Measurements from ENCODE around the gene MAPK8. TPM values are rescaled to one million over a fixed set of nuclear protein-coding genes. Genes with fewer than 3 reads are reported as not detected.
A peak's percentile ranks its signal among the peaks of the same experiment; 100 is the strongest.

MAPK8 gene
- total RNA-seq, 2 experiments from 2014 or later = 44.2 to 45.4 TPM

DNA sequence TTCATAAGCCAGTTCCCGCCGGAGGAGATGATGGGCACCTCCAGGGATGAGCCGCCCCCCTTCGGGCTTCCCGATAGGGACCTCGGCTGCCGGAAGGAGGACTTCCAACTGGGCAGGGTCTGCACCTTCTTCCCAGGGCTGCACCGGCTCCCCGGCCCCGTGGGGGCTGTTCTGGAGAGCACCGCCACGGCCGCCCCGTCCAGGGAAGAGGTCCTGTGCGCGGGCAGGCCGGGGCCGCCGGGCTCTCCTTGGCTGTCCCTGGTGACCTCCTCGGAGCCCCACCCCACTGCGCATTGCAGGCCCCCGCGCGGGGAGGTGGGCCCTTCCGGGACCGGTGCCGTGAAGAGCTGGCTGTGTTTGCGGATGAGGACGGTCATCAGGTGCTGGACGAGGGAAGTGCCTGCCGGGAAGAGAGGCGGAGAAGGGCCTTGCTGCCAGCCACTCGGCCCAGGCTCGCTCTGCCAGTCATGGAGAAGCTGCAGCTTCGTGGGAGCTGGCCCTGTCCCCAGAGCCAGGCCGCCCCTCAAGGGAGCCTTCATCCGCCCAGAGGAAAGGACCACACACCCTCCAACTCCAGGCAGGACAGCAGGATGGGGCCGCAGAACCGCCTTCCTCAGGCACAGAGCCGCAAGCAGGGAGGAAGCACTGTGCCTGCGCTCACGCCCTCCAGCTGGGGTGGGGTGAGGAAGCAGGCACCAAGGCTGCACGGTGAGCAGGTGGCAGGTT lies 144.4 kb downstream of the MAPK8 start:
- no peaks in the 10 kb centered on the region for H3K36me3 Mint-ChIP-seq
- H3K27ac Mint-ChIP-seq = no peak overlapping the region
- H3K9me3 Mint-ChIP-seq = no peaks in the 10 kb centered on the region
- H3K27me3 Mint-ChIP-seq = no peaks in the 10 kb centered on the region
- ChIA-PET POLR2A (no interaction called here), CTCF (no interaction called here)
- H3K4me1 Mint-ChIP-seq (ENCODE audit: low read depth) = no peaks in the 10 kb centered on the region
- H3K4me3 Mint-ChIP-seq = no peak overlapping the region
- intact Hi-C loops (cut with micrococcal nuclease) = no loop called here
- DNase-seq = no peak

DNA sequence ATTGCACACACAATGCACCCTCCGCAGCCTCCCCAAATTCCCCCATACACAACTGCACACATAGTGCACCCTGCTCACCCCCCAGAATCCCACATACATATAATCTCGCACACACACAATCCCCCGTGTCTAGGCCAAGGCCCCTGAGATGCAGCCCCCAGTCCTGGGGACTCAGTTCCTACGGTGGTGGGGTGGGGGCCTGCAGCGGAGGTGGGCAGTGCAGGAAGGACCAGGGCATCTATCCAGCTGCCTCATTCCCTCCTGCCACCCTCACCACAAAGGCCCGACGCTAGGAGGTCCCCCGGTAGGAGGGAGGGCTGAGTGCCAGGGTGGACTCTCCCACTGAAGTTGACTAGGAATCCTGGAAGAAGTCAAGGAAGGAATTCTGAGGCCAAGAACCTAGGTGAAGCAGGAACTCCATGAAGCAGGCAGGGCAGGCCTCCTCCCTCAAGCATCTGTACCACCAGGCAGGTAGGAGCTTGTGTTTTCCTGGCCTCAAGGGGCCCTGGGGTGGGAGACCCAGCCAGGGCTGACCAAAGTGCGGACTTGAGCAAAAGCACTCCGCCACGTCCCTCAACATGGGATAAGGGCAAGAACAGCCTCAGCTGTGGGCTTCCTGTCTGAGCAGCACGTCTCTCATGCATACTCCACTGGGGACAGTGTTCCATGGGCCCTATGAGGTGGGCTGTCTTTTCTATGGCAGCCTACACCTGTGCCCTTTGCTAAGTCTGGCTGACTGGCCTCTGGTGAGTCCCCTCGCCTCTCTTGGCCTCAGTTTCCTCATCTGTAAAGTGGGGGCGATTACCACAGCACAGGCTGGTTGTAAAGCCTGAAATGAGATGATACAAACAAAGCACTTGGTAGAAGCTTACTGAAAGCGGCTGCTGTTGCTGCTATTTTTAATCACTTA lies 145.7 kb downstream of the MAPK8 start:
- ChIA-PET CTCF (no interaction called here), POLR2A (no interaction called here)
- peak; percentile 6 for DNase-seq
- Mint-ChIP-seq H3K4me3 (no peak overlapping the region), H3K36me3 (no peaks in the 10 kb centered on the region), H3K27ac (no peak overlapping the region), H3K9me3 (no peaks in the 10 kb centered on the region), H3K4me1 (ENCODE audit: low read depth) (no peaks in the 10 kb centered on the region), H3K27me3 (no peaks in the 10 kb centered on the region)
- intact Hi-C loops (cut with micrococcal nuclease) = no loop called here

DNA sequence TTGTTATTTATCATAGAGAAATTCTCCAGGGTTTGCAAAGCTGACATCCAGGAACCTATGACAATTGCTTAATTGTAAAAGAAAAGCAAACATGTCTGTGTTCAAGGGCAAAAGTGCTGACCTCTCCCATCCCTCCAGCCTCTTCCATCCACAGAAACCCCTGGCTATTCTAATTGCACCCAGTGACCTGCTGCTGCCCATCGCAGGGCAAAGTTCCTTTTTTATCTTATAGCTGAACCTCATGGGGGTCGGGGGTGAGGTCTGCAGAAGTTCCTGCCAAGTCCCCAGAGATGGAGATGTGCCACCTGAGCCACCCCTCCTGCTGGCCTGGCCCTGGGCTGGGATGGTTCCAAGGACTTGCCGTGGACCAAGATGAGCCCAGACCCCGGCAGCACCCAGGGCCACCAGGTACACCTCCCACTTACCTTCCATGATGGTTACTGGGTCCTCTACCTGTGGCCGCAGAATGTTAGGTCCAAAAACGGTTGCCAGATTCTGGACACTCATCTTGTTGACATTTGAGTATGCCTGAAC lies 146.5 kb downstream of the MAPK8 start:
- CTCF ChIA-PET = no interaction called here
- H3K27ac Mint-ChIP-seq = no peak overlapping the region
- H3K27me3 Mint-ChIP-seq = no peaks in the 10 kb centered on the region
- no peak overlapping the region for H3K4me3 Mint-ChIP-seq
- no peak for DNase-seq
- intact Hi-C loops (cut with micrococcal nuclease) = no loop called here
- POLR2A ChIA-PET = no interaction called here
- no peaks in the 10 kb centered on the region for H3K4me1 Mint-ChIP-seq (ENCODE audit: low read depth)
- no peaks in the 10 kb centered on the region for H3K36me3 Mint-ChIP-seq
- no peaks in the 10 kb centered on the region for H3K9me3 Mint-ChIP-seq

DNA sequence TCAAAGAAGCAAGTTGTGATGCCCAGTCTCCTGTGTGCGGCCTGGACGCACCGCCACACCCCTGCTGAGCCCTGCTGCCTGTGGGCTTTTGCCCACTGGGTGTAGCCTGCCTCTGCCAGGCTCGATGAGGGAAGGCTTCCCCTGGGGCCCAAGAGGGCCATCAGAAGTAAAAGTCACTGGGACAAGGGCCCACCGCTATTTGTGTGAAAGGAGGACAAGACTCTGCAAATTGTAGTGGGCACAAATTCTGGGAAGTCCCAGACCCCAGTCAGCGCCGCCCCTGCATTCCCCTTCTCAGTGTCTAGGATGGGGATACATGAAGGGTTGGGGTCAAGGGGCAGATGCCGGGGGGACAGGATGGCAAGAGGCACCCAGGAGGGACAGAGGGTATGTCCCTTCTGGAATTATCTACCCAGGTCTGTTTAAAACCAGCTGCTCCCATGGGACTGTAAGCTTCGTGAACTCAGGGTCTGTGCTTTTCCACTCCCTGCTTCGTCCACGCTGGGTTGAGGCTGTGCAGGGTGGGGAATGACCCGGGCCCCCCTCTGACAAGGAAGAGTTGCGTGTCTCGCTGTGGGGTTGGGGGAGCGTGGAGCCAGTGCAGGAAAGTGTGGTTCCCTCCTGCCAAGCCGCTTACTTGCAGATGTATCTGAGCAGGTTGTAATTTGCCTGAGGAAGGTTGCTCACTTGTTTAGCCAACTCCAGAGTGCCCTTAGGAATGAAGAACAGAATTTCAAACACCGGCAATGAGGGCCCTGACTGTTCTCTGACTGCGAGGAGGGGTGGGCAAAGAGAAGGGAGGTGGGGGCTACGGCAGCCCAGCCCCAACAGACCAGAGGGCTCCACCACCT lies 147.2 kb downstream of the MAPK8 start:
- no peak for DNase-seq
- POLR2A ChIA-PET = no interaction called here
- Mint-ChIP-seq H3K9me3 (no peaks in the 10 kb centered on the region), H3K27ac (no peak overlapping the region), H3K27me3 (no peaks in the 10 kb centered on the region), H3K36me3 (no peaks in the 10 kb centered on the region), H3K4me1 (ENCODE audit: low read depth) (no peaks in the 10 kb centered on the region), H3K4me3 (no peak overlapping the region)
- intact Hi-C loops (cut with micrococcal nuclease) = no loop called here
- CTCF ChIA-PET = no interaction called here

DNA sequence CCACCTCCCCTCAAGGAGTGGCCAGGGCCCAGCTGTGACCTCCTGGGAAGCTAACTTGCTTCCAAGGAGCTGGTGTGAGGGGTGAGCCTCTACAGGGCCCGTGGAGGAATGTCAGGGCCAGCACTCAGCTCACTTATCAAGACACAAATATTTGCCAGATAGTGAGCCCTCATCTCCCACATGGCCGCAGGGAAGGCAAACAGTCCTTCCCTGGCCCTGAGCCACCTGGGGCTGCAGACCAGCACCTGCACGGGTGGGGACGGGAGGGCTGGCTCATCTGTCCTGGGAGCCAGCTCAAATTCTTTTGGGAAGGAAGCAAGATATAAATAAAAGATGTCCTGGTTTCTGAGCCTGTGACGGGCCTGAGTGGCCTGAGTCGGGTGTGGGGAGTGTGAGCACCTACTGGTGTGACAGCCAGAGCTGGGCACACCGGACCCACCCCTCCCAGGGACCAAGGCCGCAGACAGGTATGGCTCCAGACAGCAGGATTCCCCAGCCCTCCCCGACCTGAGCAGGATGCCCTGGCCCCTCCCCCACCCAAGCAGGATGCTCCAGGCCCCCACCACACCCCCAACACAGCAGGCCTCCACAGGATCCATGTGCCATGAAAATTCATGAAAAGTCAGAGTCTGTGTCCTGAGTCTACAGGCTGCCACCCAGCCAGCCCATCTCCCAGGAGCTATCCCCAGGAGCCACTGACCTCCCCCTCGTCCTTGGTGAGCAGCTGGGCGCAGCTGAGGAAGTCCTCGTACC lies 148.0 kb downstream of the MAPK8 start:
- Mint-ChIP-seq H3K36me3 (no peaks in the 10 kb centered on the region), H3K4me1 (ENCODE audit: low read depth) (no peaks in the 10 kb centered on the region), H3K9me3 (no peaks in the 10 kb centered on the region), H3K27me3 (no peaks in the 10 kb centered on the region), H3K27ac (no peak overlapping the region), H3K4me3 (no peak overlapping the region)
- POLR2A ChIA-PET = no interaction called here
- DNase-seq = peak; percentile 5
- intact Hi-C loops (cut with micrococcal nuclease) = no loop called here
- CTCF ChIA-PET = no interaction called here

DNA sequence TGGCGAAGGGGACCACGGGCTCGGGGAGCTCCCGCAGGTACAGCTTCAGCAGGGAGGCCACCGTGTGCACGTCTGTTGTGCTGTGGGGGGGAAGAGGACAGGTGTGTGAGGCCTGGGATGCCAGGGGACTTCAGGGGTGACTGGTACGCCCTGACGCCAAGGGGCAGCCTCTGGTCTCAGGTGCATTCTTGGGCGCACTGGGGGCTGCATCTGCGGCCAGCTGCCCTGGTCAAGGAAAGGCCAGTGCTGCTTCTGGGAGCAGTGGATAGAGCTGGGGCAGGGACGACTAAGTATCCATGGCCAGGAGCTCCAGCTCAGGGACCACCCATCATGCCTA lies 148.5 kb downstream of the MAPK8 start:
- no peaks in the 10 kb centered on the region for H3K36me3 Mint-ChIP-seq
- no peak overlapping the region for H3K27ac Mint-ChIP-seq
- H3K4me3 Mint-ChIP-seq = no peak overlapping the region
- intact Hi-C loops (cut with micrococcal nuclease) = no loop called here
- ChIA-PET POLR2A (no interaction called here), CTCF (no interaction called here)
- DNase-seq = peak; percentile 4
- no peaks in the 10 kb centered on the region for H3K9me3 Mint-ChIP-seq
- no peaks in the 10 kb centered on the region for H3K4me1 Mint-ChIP-seq (ENCODE audit: low read depth)
- H3K27me3 Mint-ChIP-seq = no peaks in the 10 kb centered on the region

DNA sequence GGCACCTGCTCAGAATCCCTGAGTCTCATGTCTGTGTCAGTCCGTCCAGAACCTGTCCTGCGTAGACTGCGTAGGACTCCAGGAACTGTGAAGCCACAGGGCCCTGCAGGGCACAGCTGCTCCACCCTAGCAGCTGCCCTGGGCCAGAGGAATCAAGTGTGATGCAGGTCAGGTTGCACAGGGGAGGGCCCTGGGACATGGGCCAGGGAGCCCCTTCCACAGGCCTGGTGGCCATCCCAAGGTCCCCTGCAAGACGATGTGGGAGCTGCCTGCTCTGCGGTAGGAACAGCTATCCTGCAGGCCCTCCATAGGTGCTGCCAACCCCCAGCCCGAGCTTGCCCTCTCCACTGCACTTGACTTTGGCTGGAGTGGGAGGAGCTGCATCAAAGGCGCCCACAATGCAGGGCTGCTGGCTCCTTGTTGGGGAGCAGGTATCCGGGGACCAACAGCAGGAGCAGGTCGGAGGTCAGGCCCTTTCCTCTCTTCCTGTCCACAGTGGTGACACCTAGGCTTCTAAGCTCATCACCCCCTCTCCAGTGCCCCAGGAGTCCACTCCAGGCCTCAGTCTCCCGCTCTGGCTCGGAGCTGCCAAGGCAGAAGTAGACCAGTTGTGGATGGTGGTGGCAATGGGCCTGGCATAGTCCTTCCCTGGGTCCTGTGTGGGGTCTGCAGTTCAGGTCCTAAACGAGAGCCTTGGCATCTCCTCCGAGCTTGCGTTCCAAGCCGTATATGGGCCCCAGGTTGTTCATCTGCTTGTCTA lies 149.1 kb downstream of the MAPK8 start:
- intact Hi-C loops (cut with micrococcal nuclease) = no loop called here
- no peak overlapping the region for H3K4me3 Mint-ChIP-seq
- ChIA-PET CTCF (no interaction called here), POLR2A (no interaction called here)
- peak; percentile 6 for DNase-seq
- H3K27me3 Mint-ChIP-seq = no peaks in the 10 kb centered on the region
- no peaks in the 10 kb centered on the region for H3K36me3 Mint-ChIP-seq
- H3K27ac Mint-ChIP-seq = no peak overlapping the region
- no peaks in the 10 kb centered on the region for H3K4me1 Mint-ChIP-seq (ENCODE audit: low read depth)
- H3K9me3 Mint-ChIP-seq = no peaks in the 10 kb centered on the region

DNA sequence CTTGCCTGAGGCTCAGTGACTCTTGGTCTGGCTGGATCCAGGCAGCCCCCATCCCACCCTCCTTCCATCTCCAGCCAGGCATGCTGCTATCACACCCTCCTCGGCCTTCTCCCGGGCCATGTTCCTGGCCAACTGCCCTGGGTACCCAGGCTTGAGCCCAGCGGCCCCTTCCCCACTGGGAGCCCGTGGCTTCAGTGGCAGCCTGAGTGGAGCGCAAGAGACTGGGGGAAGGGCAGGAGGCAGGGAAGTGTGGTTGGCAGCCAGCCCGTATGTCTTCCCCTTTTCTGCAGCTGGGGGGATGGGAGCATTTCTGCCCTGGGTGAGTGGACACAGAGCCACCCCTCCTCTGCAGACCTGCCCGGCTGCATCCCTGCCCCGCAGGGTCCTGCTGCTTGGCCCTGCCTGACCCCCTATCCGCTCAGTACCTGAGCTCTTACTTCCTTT lies 149.9 kb downstream of the MAPK8 start:
- intact Hi-C loops (cut with micrococcal nuclease) = no loop called here
- DNase-seq = no peak
- POLR2A ChIA-PET = no interaction called here

DNA sequence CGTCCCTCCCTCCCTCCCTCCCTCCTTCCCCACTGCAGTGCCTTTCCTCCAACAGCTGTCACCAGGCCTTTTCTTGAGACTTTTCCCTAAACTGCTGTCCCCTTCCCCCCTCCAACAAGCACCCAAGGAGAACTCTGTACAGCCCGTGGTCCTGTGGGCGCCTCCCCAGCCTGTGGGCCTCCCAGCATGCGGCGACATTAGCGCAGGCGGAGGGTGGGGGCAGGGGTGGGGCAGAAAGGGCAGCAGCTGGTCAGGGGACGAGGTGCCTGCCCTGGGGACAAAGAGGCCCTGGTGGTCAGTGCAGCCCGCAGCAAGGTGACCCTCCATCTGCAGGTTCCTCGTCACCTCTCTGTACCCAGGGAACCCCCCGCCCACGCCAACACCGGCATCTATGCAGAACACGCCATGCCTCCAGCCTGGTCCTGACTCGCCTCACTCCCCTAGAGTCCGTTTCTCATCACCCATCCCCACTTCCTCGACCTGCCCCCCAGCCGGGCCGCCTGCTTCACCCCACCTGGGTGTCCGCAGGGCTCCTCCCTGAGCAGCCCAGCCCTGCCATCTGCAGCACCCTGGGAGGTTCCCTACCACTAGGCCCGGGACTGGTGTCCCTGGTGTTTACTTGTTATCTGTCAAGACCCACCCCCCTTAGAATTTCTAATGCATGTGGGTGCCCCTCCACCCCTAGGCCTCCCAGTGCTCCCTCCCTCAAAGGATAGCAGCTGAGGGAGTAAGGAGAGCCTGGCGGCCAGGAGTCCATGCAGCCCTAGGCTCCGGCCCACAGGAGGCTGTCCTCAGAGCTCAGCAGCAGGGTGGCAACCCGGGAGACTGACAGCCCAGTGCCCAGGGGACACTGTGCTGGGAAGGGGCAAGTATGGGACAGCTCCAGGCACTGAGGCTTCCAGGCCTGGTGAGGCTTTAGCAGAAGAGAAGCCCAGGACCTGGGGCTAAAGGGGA lies 150.6 kb downstream of the MAPK8 start:
- intact Hi-C loops (cut with micrococcal nuclease) = no loop called here
- Mint-ChIP-seq H3K27me3 (no peaks in the 10 kb centered on the region), H3K9me3 (no peaks in the 10 kb centered on the region), H3K4me1 (ENCODE audit: low read depth) (no peaks in the 10 kb centered on the region), H3K36me3 (no peaks in the 10 kb centered on the region), H3K27ac (no peak overlapping the region), H3K4me3 (no peak overlapping the region)
- no peak for DNase-seq
- ChIA-PET POLR2A (no interaction called here), CTCF (no interaction called here)

More for the DNA sequence above, 149.9 kb downstream of the MAPK8 start:
- Mint-ChIP-seq H3K4me1 (ENCODE audit: low read depth) (no peaks in the 10 kb centered on the region), H3K27me3 (no peaks in the 10 kb centered on the region), H3K36me3 (no peaks in the 10 kb centered on the region), H3K4me3 (no peak overlapping the region), H3K27ac (no peak overlapping the region), H3K9me3 (no peaks in the 10 kb centered on the region)
- CTCF ChIA-PET = no interaction called here

DNA sequence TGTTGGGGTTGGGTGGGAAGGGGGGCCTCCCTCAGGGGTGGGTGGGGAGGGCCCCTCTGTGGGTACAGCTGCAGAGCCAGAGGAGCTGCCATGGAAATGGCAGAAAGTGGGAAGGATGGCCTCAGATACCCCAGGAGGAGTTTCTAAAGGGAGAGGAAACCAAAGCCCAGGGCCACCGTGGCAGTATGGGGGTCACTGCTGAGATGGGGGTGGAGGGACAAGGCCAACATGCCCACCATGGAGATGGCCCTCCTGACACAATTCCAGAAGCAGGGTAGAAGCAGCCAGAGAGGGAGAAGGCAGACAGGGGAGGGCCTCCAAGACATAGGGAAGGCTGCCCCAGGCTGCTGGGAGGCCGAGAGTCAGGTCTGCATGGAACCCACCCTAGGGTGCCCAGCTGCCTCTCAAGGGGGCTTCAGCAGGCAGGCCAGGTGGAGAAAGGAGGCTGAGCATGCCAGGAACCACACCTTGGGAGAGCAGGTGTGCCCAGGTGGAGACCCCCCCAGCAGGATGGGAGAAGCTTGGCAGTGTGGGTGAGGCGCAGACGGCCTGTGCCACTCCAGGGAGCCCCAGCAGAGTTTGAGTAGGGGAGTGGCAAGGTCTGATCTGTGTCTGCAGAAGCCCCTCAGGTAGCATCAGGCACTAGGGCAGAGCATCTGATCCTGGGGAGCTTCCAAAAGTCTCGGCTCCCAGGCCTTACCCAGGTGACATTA lies 151.6 kb downstream of the MAPK8 start:
- H3K36me3 Mint-ChIP-seq = no peaks in the 10 kb centered on the region
- H3K27ac Mint-ChIP-seq = no peak overlapping the region
- CTCF ChIA-PET = no interaction called here
- H3K4me1 Mint-ChIP-seq (ENCODE audit: low read depth) = no peaks in the 10 kb centered on the region
- no peaks in the 10 kb centered on the region for H3K27me3 Mint-ChIP-seq
- intact Hi-C loops (cut with micrococcal nuclease) = no loop called here
- H3K4me3 Mint-ChIP-seq = no peak overlapping the region
- DNase-seq = no peak
- H3K9me3 Mint-ChIP-seq = no peaks in the 10 kb centered on the region
- POLR2A ChIA-PET = no interaction called here
